C4-2B (cell line): ENCODE measurements around the gene PACSIN2.
A peak's percentile ranks its signal among the peaks of the same experiment; 100 is the strongest.

Source experiments
- H3K27ac ChIP-seq: fragments of 450-650 bp; 2 replicates; pipeline ENCODE4 v1.5.1; 2017
- CTCF ChIP-seq: fragments of 450-650 bp; conservative IDR thresholded peaks from 2 replicates; pipeline ENCODE4 v1.5.1; 2017; ENCODE audit warnings: mild to moderate bottlenecking
- ZFX ChIP-seq: fragments of 450-650 bp; IDR thresholded peaks from 2 replicates; pipeline ENCODE4 v1.6.1; 2017

Gene PACSIN2

GRCh38 chr22:42946546-42947198 is 68.3 kb downstream of the PACSIN2 start:
- peak overlapping the region; percentile 53 for H3K27ac ChIP-seq
- TF ChIP-seq ZFX (no peak), CTCF (no peak)

- TF ChIP-seq ZFX: no peak
- TF ChIP-seq CTCF: no peak
- peak overlapping the region; percentile 53 for H3K27ac ChIP-seq
Observed at GRCh38 chr22:42945736-42946135, 69.2 kb downstream of the PACSIN2 start.

- TF ChIP-seq CTCF (no peak), ZFX (no peak)
- peak overlapping the region; percentile 53 for H3K27ac ChIP-seq
Observed at GRCh38 chr22:42945027-42945426, 69.9 kb downstream of the PACSIN2 start.

GRCh38 chr22:42944409-42944808 is 70.5 kb downstream of the PACSIN2 start:
- peak overlapping the region; percentile 53 for H3K27ac ChIP-seq
- TF ChIP-seq CTCF (no peak), ZFX (no peak)

- H3K27ac ChIP-seq: 0 out of 2 replicates have a peak overlapping the region, but pooled peaks have one; percentile 12
- TF ChIP-seq ZFX: no peak
- no peak for TF ChIP-seq CTCF
Observed at GRCh38 chr22:42943981-42944380, 71.0 kb downstream of the PACSIN2 start.

- no peak overlapping the region for H3K27ac ChIP-seq
- TF ChIP-seq CTCF (no peak), ZFX (no peak)
Observed at GRCh38 chr22:42942351-42942750, 72.6 kb downstream of the PACSIN2 start.

GRCh38 chr22:42939941-42940653 is 74.9 kb downstream of the PACSIN2 start:
- TF ChIP-seq ZFX (no peak), CTCF (no peak)
- H3K27ac ChIP-seq: peak overlapping the region; percentile 77
